Measurements from ENCODE around the gene DENND5B.

DNA sequence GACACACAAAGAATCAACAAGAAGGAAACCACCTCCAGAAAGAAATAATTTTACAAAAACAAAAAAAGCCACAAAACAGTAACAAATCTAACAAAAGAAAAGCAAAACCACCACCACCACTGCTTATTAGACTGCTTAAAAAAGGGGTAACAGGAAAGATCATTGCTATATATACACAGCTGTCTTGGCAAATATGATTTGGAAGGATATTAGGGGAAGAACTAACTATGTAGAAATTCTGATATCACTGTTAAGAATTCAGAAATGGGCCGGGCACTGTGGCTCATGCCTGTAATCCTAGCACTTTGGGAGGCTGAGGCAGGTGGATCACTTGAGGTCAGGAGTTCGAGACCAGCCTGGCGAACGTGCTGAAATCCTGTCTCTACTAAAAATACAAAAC, 92.5 kb downstream of the DENND5B start:
- TF ChIP-seq CTCF (tag by site-specific recombination; IDR thresholded peaks at IDR 0.05) (no peak), ZNF19 (tag by site-specific recombination; IDR thresholded peaks at IDR 0.05; ENCODE audit: low read depth) (no peak), ELK4 (IDR thresholded peaks at IDR 0.05; ENCODE audit: borderline replicate concordance, low read depth, low read length) (no peak), ZNF140 (tag by site-specific recombination; IDR thresholded peaks at IDR 0.05) (no peak), WT1 (tag by site-specific recombination; IDR thresholded peaks at IDR 0.05) (no peak), PATZ1 (tag by site-specific recombination; IDR thresholded peaks at IDR 0.05) (no peak), HOXC10 (CRISPR knock-in tag; IDR thresholded peaks at IDR 0.05) (no peak), KLF10 (tag by site-specific recombination; IDR thresholded peaks at IDR 0.05) (no peak), ZNF274 (IDR thresholded peaks at IDR 0.05; ENCODE audit: low read length) (no peak), ZNF274 (tag by site-specific recombination; IDR thresholded peaks at IDR 0.05; ENCODE audit: borderline replicate concordance) (no peak), ZNF704 (tag by site-specific recombination; IDR thresholded peaks at IDR 0.05) (no peak)

Measured in HEK293 (cell line).